Stimulated activated CD8-positive, alpha-beta memory T cell treated with anti-CD3 and anti-CD28 coated beads, Interleukin-15, amount 100 ng/mL, for 1 hour (primary cell): ENCODE data around the gene ZFR2.
"Not testable (repeated sequence)": the region's sequence is repeated elsewhere in the genome, so short reads cannot be mapped to it uniquely, and the experiment has no call there.

Experiments used
- DNase-seq: peaks from one replicate; pipeline ENCODE4 v3.0.0-alpha.2; 2020; ENCODE audit warnings: low read depth

Gene ZFR2

GRCh38 chr19:3836887-3837286, 32.0 kb downstream of the ZFR2 start:
- no peak for DNase-seq

- DNase-seq, result no peak
Observed at GRCh38 chr19:3835055-3835435, 33.8 kb downstream of the ZFR2 start.

- no peak for DNase-seq
Observed at GRCh38 chr19:3834349-3835054, 34.3 kb downstream of the ZFR2 start.

- DNase-seq, result no peak
Observed at GRCh38 chr19:3833578-3834348, 35.1 kb downstream of the ZFR2 start.

GRCh38 chr19:3832001-3832400, 36.8 kb downstream of the ZFR2 start:
- DNase-seq, result no peak

GRCh38 chr19:3831601-3832000, 37.2 kb downstream of the ZFR2 start:
- DNase-seq, result no peak

- DNase-seq, result no peak
Observed at GRCh38 chr19:3830621-3831589, 37.9 kb downstream of the ZFR2 start.

- DNase-seq, result no peak
Observed at GRCh38 chr19:3827306-3827705, 41.5 kb downstream of the ZFR2 start.

GRCh38 chr19:3826163-3826562, 42.7 kb downstream of the ZFR2 start:
- DNase-seq, result no peak

GRCh38 chr19:3825286-3825956, 43.4 kb downstream of the ZFR2 start:
- DNase-seq, result no peak

- DNase-seq, result no peak
Observed at GRCh38 chr19:3823350-3823713, 45.5 kb downstream of the ZFR2 start.

GRCh38 chr19:3822683-3823349, 46.0 kb downstream of the ZFR2 start:
- no peak for DNase-seq

GRCh38 chr19:3821857-3822364, 46.9 kb downstream of the ZFR2 start:
- peak; percentile 83 for DNase-seq

- no peak for DNase-seq
Observed at GRCh38 chr19:3821156-3821555, 47.7 kb downstream of the ZFR2 start.

- DNase-seq, result no peak
Observed at GRCh38 chr19:3819989-3820388, 48.8 kb downstream of the ZFR2 start.

- no peak for DNase-seq
Observed at GRCh38 chr19:3818918-3819317, 49.9 kb downstream of the ZFR2 start.

GRCh38 chr19:3818466-3818865, 50.4 kb downstream of the ZFR2 start:
- no peak for DNase-seq

GRCh38 chr19:3817761-3818160, 51.1 kb downstream of the ZFR2 start:
- no peak for DNase-seq

GRCh38 chr19:3816566-3817218, 52.1 kb downstream of the ZFR2 start:
- DNase-seq, result no peak

- DNase-seq, result not testable (repeated sequence)
Observed at GRCh38 chr19:3816148-3816547, 52.7 kb downstream of the ZFR2 start.

GRCh38 chr19:3814648-3815047, 54.2 kb downstream of the ZFR2 start:
- DNase-seq, result no peak
